HG02943 (cell line): ENCODE measurements around the gene TMEM109.

Experiments
- ATAC-seq: cut with Tn5 transposase; IDR thresholded peaks from one replicate; pipeline ENCODE4 v1.9.1; 2021; ENCODE audit warnings: mild to moderate bottlenecking, low read depth, moderate library complexity; ENCODE audit not compliant: unreplicated experiment

Gene TMEM109

DNA sequence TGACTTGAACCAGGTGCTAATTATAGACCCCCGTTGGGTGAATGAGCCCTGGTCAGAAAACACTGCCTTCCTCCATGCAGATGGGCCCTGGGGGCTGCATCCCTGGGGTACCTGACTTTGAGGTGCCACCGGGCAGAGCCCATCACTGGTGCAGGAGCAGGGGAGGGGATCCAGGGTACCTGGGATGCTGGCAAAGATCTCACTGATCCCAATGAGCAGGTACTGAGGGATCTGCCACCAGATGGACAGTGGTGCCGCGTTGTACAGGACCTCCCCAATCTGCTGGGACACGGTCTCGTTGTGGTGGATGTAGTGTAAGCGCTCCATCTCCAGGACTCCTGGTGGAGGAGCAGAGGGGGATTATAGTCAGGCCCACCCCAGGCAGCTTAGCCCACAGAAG is 25.3 kb downstream of the TMEM109 start:
- ATAC-seq = no peak

DNA sequence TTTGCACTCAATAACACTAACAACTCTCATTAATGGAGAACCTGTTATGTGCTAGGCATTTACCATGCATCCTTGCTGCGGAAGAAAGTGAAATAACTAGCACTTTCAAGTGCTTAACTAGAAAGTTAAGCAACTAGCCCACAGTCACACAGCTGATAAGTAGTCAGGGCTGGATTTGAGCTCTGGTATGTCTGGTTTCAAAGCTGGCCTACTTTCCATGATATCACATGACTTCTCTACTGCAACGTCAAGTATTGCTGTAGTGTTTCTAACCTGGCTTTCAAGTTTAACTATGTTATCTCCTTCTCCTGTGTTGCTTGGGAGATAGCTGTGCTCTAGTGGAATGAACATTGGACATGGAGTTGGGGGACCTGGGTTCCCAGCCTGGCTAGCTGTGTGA is 25.9 kb downstream of the TMEM109 start:
- no peak for ATAC-seq

- ATAC-seq = no peak
These were observed 27.6 kb downstream of the TMEM109 start for GRCh38 chr11:60941371-60942119.

- no peak for ATAC-seq
These were observed 28.3 kb downstream of the TMEM109 start for GRCh38 chr11:60942219-60942618.

- ATAC-seq = no peak
These were observed 29.1 kb downstream of the TMEM109 start for GRCh38 chr11:60942970-60943565.

- ATAC-seq = no peak
These were observed 30.7 kb downstream of the TMEM109 start for GRCh38 chr11:60944490-60945294.

DNA sequence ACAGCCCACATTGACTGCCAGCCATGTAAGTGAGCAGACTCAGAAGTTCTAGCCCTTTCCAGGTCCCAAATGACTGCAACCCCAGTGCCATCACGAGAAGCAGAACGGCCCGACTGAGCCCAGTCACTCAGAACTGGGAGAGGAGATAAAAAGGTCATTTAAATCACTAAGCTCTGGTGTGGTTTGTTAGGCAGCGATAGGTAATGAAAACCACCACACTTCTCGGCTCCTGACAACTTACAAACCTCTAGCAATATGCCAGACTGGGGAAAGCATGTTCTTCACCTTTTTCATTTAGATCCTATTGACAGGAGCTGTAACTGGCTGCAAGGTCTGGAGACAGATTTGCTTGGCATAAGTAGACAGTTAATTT is 31.3 kb downstream of the TMEM109 start:
- ATAC-seq = no peak

DNA sequence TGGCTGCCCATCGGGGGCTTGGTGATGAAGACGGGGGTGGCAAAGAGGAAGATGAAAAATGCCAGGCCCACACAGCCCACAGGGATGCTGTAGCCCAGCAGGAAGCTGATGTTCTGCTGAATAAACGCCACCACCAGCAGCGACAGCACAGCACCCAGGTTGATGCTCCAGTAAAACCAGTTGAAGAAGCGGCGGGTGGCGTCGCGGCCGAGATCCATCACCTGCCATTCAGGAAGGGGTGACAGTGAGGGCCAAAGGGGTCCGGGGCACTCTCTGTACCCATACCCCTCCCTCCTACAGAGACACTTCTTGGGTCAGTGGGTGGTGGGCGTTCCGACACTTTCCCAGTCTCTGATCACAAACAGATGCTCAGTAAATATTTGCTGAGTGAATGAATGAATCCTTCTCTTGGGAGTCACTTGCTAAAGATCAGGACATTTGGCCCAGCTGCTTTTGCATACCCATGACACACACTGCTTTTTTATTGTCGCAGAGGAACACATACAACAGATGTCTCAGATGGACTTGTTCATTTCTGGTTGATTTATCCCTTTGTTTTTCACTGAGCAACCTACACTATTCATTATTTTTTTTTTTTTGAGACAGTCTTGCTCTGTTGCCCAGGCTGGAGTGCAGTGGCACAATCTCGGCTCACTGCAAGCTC is 32.8 kb downstream of the TMEM109 start:
- ATAC-seq = no peak

DNA sequence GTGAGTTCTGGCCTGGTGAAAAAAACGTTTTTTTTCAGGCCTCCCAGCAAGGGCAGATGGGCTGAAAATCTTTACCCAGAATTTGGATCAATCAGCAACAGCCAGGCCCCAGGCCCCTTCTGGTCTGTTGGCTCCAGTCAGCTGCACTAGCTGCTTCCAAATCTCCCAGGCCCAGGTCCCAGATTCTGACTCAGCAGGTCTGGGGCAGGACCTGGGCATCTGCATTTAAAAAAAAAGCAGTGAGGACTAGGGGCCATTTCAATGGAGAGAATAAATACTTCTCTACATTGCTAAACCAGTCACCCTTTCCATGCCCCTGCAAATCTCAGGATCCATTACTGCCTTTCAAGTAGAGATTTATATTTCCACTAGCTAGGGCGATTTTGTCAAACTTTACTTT is 33.7 kb downstream of the TMEM109 start:
- no peak for ATAC-seq

DNA sequence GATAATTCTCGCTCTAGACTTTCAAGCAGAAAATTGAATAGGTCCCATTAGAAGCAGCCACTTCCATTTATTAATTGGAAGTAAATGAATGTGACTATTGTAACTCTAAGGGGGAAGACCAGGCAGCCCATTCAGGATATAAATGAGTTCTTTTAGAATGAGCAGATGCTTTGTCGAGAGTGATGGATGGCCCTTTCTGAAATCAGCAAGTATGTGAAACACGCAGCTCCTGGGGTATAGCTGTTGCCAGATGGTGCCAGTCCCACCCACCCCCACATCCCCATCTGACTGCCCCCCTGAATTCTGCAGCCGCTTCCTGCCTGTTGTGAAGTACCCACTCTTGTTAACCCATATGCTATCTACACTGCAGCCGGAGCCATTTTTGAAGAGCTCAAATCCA is 34.3 kb downstream of the TMEM109 start:
- no peak for ATAC-seq

DNA sequence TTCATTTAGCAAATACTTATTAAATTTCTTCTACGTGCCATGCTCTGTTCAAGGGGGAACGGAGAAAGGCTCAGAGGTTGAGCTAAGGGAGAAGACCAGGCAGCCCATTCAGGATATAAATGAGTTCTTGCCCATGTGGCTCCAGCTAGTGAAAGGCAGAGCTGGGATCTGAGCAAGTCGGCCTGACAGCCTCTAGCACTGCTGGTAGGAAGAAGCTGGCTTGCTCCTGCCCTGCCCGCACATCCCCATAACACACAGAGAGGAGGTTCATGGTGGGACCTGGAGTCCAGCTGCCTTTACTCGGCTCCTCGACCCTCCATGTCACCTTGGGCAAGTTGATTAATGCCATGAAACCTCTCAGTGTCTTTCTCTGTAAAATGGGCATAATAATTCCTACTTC is 36.1 kb downstream of the TMEM109 start:
- no peak for ATAC-seq

DNA sequence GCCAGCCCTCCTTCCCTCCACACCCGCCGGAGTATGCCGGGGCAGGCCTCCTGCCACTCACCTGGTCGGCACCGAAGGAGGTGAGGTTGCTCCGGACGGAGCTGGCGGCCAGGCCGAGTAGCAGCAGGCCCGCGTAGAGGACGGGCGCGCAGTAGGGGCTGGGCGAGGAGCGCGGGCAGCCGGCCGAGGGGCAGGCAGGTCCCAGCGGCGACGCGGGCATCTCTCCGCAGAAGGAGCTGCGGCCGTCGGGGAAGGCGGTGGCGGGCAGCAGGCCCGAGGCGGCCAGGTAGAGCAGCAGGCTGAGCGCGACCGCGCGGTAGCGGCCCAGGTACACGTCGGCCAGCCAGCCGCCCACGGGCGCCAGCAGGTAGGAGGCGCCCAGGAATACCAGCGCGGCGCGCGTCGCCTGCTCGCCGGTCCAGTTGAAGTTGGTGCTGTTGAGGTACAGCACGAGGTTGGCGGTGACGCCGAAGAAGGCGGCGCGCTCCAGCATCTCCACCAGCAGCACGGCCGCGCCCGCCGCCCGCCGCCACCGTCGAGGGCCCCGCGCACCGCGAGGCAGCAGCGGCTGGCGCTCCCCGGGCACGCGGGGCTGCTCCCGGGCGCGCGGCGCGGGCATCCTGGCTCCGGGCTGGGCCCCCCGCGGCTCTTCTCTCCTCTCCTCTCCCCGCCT is 37.1 kb downstream of the TMEM109 start:
- no peak for ATAC-seq

GRCh38 chr11:60951606-60951903 is 37.6 kb downstream of the TMEM109 start:
- no peak for ATAC-seq

- peak; percentile 73 for ATAC-seq
These were observed 38.2 kb downstream of the TMEM109 start, which contains the start of gene SLC15A3 for GRCh38 chr11:60951904-60952741. Gene SLC15A3, minus strand, starts transcription at chr11:60952176. Its CDS starts 625 bp downstream, at chr11:60951551.

GRCh38 chr11:60952742-60953170 is 38.8 kb downstream of the TMEM109 start:
- peak; percentile 14 for ATAC-seq

- no peak for ATAC-seq
These were observed 39.8 kb downstream of the TMEM109 start for GRCh38 chr11:60953781-60954180.

DNA sequence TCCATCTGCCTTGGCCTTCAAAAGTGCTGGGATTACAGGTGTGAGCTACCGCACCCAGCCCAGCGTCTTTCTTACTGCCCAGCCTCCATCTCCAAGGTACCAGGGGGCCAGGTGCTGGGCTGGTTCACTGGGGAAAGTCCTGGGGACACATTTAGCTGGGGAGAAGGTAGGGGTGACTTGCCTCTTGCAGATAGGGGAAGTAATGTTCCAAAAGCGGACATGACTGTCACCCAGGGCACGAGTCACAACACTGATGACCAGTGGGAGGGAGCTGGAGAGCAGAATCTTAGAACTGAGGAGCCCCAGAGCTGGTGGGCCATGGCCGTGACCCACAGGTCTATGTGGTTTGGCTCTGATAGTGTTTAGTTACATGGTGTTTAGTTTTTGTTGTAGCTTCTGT is 40.5 kb downstream of the TMEM109 start:
- no peak for ATAC-seq

- ATAC-seq = no peak
These were observed 41.6 kb downstream of the TMEM109 start for GRCh38 chr11:60955571-60955970.

DNA sequence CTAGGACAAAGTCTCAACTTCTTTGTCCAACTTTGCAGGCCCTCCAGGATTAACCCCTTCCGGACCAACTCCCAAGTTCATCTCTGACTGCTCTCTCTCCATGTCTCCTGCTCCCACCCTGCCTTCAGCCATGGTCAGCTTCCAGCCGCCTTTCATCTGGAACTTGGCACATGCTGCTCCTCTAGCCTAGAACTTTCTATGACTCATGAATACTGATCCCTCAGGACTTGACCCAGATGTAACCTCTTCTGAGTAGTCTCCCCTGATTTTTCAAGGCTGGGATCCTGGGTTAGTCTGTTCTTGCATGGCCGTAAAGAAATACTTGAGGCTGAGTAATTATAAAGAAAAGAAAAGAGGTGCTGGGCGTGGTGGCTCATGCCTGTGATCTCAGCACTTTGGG is 43.2 kb downstream of the TMEM109 start:
- no peak for ATAC-seq

- no peak for ATAC-seq
These were observed 45.5 kb downstream of the TMEM109 start for GRCh38 chr11:60959431-60959830.
